GM21576 (cell line): ENCODE results near the gene TAP2.
"Not testable (repeated sequence)": the region's sequence is repeated elsewhere in the genome, so short reads cannot be mapped to it uniquely, and the experiment has no call there.

Experiments
- ATAC-seq: cut with Tn5 transposase; IDR thresholded peaks from one replicate; pipeline ENCODE4 v1.9.1; 2021; ENCODE audit warnings: mild to moderate bottlenecking, moderate library complexity; ENCODE audit not compliant: unreplicated experiment

The TAP2 gene

DNA sequence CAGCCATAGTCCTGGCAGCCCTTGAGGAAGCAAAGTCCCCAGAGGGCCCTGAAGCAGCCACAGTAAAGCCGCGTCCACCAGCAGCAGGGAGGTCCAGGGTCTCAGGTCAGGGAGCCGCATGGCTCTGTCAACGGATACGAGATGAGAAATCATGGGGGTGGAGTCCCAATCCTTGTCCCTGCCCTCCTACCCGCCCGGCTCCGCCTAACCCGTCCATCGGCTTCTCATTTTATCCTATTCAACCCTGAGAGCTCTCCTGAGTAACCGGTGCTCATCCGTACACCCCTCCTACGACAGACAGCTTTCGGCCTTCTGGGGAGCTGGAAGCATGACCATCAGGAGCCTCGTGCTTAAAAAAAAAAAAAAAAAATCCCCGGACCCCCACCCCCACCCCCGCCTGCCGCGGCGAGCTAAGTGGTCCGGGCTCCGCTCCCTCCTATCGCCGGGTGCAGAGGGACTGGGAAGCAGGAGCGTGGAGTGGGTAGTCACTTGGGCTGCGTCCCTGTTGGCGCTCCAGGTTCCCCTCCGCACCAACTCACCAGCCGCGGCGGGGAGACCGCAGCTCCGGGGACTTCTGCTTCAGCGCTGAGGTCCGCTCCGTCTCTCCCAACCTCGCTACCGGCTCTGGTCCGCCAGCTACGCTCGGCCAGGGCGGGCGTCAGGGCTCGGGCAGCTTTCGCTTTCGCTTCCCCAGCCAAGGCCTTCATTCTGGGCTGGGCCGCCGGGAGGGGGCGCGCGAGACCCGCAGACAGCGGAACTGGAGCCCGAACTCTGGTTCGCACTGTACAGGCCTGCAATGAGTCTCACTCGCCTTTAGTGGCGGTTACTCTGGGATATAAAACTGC, at the start of gene TAP2:
Gene TAP2, minus strand, starts transcription at position 626 of the 845 bp plus-strand sequence. Its CDS starts 506 bp downstream, at position 120.
- peak; percentile 71 for ATAC-seq

DNA sequence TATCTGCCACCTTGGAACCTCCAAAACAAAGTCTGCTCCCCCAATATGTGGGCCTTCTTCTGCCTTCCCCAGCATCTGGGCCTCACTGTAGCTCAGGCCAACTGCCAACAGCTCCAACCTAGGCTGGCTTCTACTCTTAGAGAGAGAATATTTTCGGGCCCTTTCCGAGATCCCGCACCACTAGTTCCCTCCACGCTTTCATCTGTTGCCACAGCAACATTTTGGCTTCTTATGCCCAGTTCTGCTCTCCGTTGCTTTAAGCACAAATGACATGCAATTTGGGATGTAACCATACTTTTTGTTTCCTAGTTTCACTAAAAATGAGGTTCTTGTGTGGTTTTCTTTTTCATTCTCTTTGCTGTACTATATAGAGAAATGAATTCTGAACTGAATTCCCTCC, 49.1 kb upstream of the TAP2 start:
- no peak for ATAC-seq

DNA sequence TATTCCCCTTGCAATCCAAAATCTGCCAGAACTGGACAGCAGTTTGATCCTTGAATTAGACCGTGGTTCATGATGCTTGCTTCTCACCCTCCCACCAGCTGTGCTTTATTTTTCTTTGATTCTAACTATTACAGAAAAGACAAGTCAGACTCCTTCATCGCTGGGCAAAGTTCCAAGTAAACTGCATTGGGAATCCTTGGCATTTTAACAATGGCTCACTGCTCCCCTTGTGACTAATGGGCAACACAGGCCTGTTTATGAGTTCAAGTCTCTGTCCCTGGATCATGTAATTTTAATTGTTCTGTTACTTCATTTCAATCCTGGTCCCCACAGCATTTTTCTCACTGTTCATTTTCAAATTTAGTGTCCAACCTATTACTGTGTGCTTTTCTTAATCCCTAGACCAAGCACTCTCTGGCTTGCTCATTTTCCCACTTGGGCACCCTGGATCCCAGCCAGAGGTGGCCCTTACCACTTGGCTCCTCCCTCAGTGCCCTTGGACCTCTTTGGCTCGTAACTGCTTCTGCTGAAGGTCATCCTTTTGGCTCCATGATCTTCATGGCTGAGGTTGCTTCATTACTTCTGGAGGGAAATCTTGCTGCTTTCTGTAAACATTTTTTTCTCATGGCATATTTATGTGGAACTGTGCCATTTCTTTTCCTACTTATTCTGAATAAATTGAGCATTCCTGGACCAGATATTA, 48.3 kb upstream of the TAP2 start:
- ATAC-seq = no peak

DNA sequence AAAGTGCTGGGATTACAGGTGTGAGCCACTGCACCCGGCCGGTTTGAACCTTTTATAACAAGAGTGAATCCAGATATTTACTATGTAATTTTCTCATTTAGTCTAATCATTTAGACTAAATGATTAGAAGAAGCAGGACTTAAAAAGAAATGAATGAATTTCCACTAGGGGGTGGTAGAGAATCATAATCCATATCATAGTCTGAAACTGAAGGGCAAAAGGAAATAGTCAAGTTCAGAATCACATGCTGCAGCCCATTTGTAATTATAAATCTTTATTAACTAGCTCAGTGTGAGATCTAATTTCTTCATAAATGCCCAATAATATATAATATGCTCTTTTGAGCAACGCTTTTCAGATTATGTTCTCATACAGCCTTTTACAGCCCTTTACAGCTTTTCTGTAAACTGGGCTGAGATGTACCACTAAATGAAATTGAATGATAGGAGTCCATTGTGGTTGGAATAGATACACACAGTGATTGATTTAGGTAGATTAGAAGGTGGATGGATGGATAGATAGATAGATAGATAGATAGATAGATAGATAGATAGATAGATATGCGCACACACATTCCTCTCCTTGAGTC, 47.3 kb upstream of the TAP2 start:
- no peak for ATAC-seq

DNA sequence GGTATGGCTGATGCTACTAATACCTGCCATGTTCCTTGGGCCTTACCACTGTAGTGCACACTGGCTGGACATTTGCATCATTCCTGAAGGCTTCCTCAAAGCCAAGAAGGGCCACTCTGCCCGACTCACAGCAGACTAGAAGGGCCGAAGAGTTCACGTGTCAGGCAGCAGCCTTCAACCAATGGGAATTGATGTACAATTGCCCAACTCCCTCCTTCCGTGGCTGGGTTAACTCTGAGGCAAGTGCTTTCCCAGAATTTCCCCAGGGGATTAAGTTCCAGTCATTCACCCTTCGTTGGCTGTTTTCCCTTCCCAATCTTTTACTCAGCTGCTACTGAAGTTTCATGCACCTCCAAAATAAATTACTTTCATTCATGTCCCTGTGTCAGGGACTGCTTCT, 45.2 kb upstream of the TAP2 start:
- no peak for ATAC-seq

DNA sequence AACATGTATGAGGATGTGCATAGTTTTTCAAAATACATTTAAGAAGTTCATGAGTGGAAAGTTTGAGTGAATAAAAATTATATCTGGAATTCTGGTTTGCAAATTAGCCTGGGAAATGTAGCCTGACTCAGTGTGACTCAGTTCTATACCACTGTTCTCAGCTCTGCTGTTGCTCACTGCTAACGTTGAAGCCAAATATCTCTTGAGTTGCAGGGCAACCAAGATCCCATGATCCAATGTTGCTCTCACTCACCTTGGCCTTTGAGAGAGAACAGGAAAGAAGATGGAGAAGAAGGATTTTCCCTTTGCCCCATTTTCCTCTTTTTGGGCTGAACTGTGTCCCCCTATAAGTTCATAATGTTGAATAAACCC, 44.3 kb upstream of the TAP2 start:
- ATAC-seq = no peak

DNA sequence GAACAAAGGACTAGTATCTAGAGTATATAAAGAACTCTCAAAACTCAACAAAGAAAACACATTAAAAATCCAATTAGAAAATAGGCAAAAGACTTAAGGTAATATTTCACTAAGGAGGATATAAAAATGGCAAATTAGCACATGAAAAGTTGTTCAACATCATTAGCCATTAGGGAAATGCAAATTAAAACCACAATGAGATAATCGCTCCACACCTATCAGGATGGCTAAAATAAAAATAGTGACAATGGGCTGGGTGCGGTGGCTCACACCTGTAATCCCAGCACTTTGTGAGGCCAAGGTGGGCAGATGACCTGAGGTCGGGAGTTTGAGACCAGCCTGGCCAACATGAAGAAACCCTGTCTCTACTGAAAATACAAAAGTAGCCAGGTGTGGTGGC, 42.4 kb upstream of the TAP2 start:
- not testable (repeated sequence) for ATAC-seq

DNA sequence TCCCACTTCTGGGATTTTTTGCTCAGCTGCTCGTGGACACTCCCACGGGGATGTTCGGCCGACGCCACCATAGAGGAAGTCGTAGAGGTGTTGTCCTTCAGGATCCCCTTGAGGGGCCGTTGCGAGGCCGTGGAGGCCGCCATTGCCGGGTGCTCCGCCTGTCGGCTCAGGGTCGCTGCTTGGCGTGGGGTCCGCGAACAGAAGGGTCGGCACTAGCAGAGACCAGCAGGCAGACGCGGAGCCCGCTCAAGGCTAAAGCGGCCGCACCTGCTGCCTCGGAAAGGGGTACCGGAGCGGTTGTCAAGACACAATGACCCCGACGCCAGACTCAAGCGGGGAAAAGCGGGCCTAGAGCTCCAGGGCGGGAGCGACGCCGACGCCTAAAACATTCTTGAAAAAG, 41.2 kb upstream of the TAP2 start:
- no peak for ATAC-seq

DNA sequence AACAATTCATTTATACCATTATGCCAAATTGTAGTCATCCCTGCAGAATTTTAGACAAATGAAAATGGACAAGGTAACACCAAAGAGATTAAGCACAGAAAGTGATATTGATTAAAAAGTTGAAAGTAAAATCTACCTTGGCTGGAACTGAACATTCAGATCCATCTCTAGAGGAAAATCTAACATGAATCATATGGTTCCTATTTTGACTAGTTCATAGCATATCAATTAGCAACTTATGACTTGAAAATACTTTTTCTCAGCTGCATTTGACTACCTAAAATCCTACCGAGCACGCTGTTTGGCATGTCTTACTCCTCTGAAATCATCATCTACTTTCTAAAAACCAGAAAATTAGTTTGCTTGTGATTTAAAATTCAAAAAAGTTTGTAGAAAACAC, 38.1 kb upstream of the TAP2 start:
- ATAC-seq = no peak

DNA sequence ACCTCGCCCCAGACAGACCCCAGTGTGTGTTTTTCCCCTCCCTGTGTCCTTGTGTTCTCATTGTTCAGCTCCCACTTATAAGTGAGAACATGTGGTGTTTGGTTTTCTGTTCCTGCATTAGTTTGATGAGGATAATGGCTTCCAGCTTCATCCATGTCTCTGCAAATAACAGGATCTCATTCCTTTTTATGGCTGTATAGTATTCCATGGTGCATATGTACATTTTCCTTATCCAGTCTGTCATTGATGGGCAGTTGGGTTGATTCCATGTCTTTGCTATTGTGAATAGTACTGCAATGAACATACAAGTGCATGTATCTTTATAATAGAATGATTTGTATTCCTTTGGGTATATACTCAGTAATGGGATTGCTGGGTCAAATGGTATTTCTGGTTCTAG, 35.4 kb upstream of the TAP2 start:
- ATAC-seq = not testable (repeated sequence)

DNA sequence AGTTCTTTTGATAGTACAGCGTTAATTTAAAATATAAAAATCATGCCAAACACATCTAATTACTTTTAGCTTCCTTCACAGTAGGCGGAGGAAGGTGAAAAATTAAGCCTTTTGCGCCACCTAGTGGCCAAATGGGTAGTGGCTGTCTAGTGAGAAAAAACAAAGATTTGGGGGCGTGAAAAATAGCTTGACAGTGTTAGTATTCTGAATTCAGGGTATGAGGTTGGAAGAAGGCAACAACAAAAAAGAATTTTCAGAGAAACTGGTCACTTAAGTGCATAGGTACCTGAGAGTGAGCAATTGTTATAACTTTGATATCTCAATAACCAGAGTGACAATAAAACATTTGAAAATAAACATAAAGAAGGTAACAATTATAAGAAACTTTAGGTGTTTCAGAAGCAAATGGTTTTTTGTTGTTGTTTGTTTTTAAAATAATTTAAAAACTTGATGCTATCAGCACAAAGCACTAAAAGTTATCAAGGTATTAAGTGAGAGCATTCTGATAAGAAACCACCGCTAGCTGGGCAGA, 29.8 kb upstream of the TAP2 start:
- ATAC-seq = peak; percentile 47

DNA sequence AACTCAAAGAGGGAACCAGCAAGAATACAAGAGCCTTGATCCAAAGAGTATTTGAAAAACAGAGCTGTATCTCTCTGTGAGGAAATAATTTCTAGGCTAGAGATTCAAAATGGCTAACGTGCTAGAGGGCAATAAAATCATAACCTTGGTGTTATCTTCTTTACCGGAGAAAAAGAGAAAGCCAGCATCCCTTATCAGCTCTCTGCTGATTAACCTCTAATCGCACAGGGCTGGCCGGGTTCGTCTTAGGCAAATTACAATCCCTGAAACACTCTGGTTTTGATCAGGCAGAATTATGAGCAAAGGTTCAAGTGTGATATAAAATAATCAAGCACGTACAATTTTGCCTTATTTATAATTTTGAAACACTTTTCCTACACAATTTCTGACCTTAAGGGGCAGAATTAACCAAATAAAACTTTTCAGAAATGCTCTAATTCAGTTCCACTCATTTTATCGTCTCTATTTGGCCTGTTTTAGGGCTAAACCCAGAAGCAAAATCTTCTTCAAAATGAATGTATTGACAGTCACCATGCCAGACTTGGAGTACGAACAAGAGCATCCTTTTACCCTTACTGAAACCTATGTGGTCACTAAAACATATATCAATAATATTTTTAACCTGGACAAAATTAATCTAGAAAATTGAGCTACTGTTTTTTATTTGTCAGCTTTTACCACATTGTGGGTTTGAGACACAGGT, 29.2 kb upstream of the TAP2 start:
- no peak for ATAC-seq

DNA sequence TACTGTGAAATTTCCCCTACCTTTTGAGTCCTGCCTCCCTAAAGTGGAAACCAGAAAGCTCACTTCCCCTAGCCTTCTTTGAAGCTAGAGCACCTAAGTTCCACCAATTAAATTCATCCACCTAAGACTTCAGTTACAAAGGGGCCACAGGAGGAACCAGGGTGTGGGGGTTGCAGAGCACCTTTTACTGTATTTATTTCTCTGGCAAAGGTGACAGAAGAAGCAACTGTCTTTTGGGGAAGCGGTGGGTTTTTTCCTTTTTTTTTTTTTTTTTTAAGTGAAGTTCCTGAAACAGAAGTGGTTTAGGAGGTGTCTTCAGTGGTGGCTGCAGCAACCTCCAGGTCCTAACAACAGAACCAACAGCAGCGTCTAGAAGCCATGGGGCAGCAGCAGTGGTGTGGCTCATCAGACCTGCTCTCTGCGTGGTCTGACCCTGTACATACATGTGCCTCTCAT, 28.5 kb upstream of the TAP2 start:
- no peak for ATAC-seq

DNA sequence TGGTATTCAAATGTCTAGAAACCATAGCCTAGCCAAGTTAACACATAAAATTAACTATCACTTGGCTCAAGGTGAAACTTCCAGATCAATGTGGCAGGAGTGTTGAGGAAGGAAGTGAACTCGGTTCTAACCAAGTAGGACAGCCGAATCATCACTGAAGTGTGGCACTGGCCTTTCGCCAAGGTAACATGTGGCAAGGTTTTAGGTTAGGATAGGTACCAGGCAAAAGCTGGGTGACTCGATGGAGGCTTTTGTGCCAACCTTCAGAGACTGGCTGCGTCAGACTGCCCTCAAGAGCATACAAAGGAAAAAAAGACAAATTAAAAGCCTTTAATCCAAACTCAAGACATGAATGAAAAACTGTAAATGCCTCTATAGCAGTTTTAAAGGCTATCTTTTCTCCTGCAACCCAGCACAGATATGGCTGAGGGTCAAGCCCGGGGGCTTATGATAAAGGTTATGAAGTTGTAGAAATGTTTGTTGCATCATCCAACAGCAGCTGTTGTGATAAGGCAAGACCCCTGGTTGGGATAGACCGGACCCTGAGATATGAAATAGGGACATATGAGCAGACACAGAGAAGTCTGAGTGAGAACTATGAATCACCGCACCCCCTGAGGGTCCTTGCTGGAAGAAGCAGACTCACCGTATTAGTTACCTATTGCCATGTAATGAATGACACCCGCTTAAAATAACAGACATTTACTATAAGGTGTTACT, 27.3 kb upstream of the TAP2 start:
- ATAC-seq = no peak

DNA sequence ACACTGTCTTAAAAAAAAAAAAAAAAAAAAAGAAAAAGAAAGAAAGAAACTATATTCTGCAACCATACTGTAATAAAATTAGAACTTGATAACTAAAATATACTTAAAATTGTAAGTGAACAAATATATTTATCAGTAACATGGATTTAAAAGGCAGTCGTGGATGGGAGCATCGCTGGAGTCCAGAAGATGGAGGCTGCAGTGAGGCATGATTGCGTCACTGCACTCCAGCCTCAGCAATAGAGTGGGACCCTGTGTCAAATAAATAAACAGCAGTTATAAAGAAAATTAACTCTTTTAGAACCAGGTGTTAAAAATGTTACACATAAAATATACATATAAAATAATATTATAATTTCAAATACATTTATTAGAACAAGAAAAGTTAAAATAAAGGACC, 24.2 kb upstream of the TAP2 start:
- no peak for ATAC-seq

DNA sequence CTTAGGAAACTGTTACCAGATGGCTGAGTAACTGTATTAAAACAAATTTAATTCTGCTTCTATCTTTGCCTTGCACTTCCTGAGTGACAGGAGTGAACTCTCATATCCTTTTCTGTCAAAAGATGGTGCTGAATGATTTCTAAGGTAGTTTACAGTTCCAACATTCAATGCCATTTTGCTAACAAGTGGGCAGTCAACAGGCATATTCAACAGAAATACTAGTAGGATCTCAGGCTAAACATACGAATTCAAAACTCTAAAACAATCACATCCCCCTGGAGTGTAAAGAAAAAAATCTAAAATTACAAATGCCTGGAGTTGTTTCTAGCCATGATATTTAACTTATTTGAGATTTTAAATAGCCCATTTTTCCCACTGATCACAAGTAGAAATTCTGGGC, 22.1 kb upstream of the TAP2 start:
- no peak for ATAC-seq

DNA sequence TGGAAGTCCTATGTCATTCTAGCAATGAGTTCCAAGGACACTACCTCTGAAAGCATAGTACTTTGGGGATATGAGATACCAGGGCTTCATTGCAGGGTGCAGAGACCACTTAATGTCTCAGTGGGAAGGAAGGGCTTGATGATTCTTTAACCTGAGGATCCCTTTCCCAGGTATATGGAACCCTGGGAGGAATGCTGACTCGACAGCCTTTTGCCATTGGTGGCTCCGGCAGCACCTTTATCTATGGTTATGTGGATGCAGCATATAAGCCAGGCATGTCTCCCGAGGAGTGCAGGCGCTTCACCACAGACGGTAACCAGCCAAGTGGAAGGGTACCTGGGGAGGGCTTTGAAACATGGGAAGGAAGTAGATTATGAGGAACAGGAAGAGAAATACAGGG, 19.7 kb upstream of the TAP2 start:
- no peak for ATAC-seq

DNA sequence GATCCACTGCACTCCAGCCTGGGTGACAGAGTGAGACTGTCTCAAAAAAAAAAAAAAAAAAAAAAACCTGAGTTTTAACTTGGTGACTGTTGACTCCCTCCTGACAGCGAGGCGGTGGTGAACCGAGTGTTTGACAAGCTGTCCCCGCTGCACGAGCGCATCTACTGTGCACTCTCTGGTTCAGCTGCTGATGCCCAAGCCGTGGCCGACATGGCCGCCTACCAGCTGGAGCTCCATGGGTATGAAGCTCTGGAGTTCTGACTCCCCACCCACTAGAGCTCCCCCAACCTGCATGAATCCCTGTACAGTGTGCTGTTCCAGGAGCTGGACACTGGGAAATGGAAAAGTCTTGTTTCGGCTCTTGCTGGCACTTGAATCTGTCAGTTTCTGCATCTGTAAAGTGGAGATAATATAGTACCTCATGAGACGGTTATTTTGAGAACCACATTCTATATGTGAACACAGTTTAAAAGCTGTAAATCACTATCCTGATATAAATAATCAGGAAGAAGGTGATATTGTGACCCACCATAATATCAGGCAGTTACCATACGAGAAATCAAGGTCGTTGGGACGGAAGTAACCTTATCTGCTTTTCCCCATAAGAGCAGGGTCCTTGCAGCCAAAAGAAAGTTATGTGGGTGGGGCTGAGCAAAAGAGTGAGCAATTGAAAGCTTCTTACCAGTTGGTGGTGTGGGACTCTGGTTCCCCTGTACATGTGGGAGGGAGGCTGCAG, 18.8 kb upstream of the TAP2 start:
- ATAC-seq = no peak

DNA sequence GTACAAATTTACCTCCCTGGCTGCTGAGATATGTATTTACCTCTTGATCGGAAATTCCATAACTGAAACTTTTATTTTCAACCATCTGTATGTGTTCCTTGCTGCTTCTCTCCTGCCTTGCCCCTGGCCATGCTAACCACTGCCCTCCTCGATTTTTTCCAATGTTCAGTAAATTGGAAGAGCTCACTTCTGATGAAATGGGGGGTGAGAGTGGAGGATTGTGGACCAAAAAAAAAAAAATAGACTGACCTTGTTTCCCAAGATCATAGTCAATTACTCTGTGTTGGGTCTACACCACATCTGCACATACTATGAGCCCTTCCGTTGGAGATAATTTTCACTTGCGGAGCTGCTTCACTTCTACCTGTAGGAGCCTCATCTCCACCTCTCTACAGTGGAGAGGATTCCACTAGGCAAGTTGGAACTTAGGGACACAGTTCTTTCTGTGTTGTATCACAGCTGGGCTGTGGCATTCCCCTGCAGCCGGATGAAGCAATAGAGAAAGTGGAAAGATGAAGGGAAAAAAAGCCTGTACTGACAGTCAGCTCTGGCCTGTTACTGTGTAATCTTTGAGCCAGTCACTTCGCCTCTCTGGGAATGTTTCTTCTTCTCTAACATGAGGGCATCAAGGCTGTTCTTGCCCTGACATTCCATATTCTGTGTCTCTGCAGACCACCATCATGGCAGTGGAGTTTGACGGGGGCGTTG, 17.1 kb upstream of the TAP2 start:
- ATAC-seq = no peak
